ENCODE data around the gene FAM168A. TPM values are rescaled to one million over a fixed set of nuclear protein-coding genes. Genes with fewer than 3 reads are reported as not detected.

The FAM168A gene
- total RNA-seq, 1 donor: 28.2 TPM

DNA sequence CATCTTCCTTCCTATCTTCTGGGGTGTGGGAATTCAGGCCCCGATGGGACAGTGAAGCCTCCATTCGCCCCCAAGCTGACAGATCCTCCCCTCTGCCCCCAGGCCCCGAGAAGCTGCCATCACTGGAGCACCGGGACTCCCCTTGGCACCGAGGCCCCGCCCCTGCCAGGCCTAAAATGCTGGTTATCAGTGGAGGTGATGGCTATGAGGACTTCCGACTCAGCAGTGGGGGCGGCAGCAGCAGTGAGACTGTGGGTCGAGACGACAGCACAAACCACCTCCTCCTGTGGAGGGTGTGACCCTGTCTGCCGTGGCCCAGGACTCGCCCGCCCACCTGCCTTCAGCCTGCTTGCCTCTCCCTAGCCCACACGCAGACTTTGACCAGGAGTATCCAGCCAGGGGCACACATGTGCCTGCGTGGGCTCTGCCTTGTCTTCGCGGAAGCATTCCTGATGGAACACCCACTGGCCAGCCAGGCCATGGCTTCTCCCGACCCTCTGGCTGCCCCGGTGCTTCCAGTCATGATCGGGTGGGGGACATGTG, 230.4 kb downstream of the FAM168A start:
- Histone ChIP-seq H3K4me2 (ENCODE audit: insufficient read depth, low read length) (no peak overlapping the region), H3K79me2 (ENCODE audit: insufficient read depth, low read length) (peaks cover 3% of the 10 kb centered on the region), H3K4me3 (ENCODE audit: insufficient read depth, low read length) (no peak overlapping the region), H3K9me3 (ENCODE audit: low read depth, low read length) (no peaks in the 10 kb centered on the region), H2AFZ (ENCODE audit: low read length) (no peak overlapping the region), H4K20me1 (ENCODE audit: insufficient read depth, low read length) (peaks cover 3% of the 10 kb centered on the region), H3K4me1 (ENCODE audit: insufficient read depth, low read length) (peaks cover 5% of the 10 kb centered on the region), H3K27ac (ENCODE audit: low read depth, low read length) (no peak overlapping the region), H3K27me3 (ENCODE audit: insufficient read depth, low read length) (no peaks in the 10 kb centered on the region), H3K36me3 (ENCODE audit: insufficient read depth, low read length) (peaks cover 62% of the 10 kb centered on the region)
- TF ChIP-seq, protein P1, sequence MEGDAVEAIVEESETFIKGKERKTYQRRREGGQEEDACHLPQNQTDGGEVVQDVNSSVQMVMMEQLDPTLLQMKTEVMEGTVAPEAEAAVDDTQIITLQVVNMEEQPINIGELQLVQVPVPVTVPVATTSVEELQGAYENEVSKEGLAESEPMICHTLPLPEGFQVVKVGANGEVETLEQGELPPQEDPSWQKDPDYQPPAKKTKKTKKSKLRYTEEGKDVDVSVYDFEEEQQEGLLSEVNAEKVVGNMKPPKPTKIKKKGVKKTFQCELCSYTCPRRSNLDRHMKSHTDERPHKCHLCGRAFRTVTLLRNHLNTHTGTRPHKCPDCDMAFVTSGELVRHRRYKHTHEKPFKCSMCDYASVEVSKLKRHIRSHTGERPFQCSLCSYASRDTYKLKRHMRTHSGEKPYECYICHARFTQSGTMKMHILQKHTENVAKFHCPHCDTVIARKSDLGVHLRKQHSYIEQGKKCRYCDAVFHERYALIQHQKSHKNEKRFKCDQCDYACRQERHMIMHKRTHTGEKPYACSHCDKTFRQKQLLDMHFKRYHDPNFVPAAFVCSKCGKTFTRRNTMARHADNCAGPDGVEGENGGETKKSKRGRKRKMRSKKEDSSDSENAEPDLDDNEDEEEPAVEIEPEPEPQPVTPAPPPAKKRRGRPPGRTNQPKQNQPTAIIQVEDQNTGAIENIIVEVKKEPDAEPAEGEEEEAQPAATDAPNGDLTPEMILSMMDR (IDR thresholded peaks at IDR 0.05; ENCODE audit: extremely low read depth, low read depth, low read length): no peak
- DNase-seq (ENCODE audit: insufficient read length, low spot score, missing footprints): no peak

DNA sequence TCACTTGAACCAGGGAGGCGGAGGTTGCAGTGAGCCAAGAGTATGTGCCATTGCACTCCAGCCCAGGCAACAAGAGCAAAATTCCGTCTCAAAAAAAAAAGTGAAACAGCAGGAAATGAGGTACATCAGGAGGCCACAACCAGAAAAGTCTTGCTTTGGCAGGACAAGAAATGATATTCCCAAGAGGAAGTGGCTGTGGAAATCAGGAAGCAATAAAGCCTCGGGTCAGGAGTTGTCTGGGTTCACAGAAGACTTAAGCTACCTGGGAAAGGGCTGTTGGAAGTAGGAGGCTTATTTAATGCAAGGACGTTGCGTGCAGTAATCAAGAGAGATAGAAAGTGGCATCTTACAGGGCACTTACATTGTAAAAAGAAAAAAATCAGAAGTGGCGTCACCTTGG, 231.0 kb downstream of the FAM168A start:
- no peak overlapping the region for H3K4me2 ChIP-seq (ENCODE audit: insufficient read depth, low read length)
- DNase-seq (ENCODE audit: insufficient read length, low spot score, missing footprints): no peak
- no peak overlapping the region for H3K4me3 ChIP-seq (ENCODE audit: insufficient read depth, low read length)
- H3K36me3 ChIP-seq (ENCODE audit: insufficient read depth, low read length): peaks cover 68% of the 10 kb centered on the region
- no peak overlapping the region for H2AFZ ChIP-seq (ENCODE audit: low read length)
- TF ChIP-seq, protein P1 (IDR thresholded peaks at IDR 0.05; ENCODE audit: extremely low read depth, low read depth, low read length): no peak
- peaks cover 3% of the 10 kb centered on the region for H3K79me2 ChIP-seq (ENCODE audit: insufficient read depth, low read length)
- no peak overlapping the region for H3K27ac ChIP-seq (ENCODE audit: low read depth, low read length)
- no peaks in the 10 kb centered on the region for H3K4me1 ChIP-seq (ENCODE audit: insufficient read depth, low read length)
- H3K9me3 ChIP-seq (ENCODE audit: low read depth, low read length): no peaks in the 10 kb centered on the region
- no peaks in the 10 kb centered on the region for H3K27me3 ChIP-seq (ENCODE audit: insufficient read depth, low read length)
- H4K20me1 ChIP-seq (ENCODE audit: insufficient read depth, low read length): peaks cover 3% of the 10 kb centered on the region

DNA sequence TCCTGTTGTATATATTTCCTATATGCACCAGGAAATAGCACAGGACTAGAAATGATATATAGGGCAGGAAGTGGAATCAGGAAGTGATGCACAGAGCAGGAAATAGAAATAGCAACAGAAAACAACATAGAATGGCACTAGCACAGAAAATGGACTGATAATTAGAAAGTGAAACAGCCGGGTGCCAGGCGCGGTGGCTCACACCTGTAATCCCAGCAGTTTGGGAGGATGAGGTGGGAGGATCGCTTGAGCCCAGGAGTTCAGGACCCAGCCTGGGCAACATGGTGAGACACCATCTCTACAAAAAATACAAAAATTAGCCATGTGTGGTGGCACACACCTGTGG, 231.7 kb downstream of the FAM168A start:
- Histone ChIP-seq H3K4me2 (ENCODE audit: insufficient read depth, low read length) (no peak overlapping the region), H3K9me3 (ENCODE audit: low read depth, low read length) (no peaks in the 10 kb centered on the region), H3K4me3 (ENCODE audit: insufficient read depth, low read length) (no peak overlapping the region), H3K27me3 (ENCODE audit: insufficient read depth, low read length) (no peaks in the 10 kb centered on the region), H3K79me2 (ENCODE audit: insufficient read depth, low read length) (peaks cover 3% of the 10 kb centered on the region), H4K20me1 (ENCODE audit: insufficient read depth, low read length) (peaks cover 3% of the 10 kb centered on the region), H3K4me1 (ENCODE audit: insufficient read depth, low read length) (no peaks in the 10 kb centered on the region), H3K36me3 (ENCODE audit: insufficient read depth, low read length) (peaks cover 76% of the 10 kb centered on the region), H2AFZ (ENCODE audit: low read length) (no peak overlapping the region), H3K27ac (ENCODE audit: low read depth, low read length) (no peak overlapping the region)
- TF ChIP-seq, protein P1 (IDR thresholded peaks at IDR 0.05; ENCODE audit: extremely low read depth, low read depth, low read length): no peak
- DNase-seq (ENCODE audit: insufficient read length, low spot score, missing footprints): no peak

DNA sequence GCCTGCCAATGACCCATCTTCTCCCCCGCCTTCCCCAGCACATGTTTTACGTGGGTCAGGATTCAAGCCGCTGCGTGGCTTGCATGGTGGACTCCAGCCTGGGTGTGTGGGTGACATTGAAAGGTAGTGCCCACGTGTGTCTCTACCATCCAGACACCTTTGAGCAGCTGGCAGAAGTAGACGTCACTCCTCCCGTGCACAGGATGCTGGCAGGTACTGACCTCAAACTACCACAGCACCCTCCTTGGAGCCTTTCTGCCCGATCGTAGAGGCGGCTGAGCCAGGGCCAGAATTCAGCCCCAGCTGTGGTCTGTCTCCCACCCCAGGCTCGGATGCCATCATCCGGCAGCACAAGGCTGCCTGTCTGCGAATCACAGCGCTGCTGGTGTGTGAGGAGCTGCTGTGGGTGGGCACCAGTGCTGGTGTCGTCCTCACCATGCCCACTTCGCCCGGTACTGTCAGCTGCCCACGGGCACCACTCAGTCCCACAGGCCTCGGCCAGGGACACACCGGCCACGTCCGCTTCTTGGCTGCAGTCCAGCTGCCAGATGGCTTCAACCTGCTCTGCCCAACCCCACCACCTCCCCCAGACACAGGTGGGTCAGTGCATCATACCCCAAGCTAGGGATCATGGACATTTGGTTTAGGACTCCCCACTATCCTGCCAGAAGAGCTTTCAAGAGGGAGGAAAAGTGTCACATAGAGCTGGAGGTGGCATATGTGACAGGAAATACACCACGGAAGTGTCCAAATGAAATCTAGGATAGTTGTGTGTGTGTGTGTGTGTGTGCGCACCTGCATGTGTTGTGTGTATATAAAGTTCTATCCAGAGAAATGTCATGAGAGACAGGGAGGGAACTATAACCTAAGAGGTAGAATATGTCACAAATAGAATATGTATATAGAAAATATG, 232.3 kb downstream of the FAM168A start:
- H3K4me1 ChIP-seq (ENCODE audit: insufficient read depth, low read length): no peaks in the 10 kb centered on the region
- no peak for DNase-seq (ENCODE audit: insufficient read length, low spot score, missing footprints)
- no peaks in the 10 kb centered on the region for H3K9me3 ChIP-seq (ENCODE audit: low read depth, low read length)
- H3K27ac ChIP-seq (ENCODE audit: low read depth, low read length): no peak overlapping the region
- no peaks in the 10 kb centered on the region for H3K27me3 ChIP-seq (ENCODE audit: insufficient read depth, low read length)
- peaks cover 3% of the 10 kb centered on the region for H4K20me1 ChIP-seq (ENCODE audit: insufficient read depth, low read length)
- no peak overlapping the region for H3K4me2 ChIP-seq (ENCODE audit: insufficient read depth, low read length)
- H2AFZ ChIP-seq (ENCODE audit: low read length): no peak overlapping the region
- no peak overlapping the region for H3K4me3 ChIP-seq (ENCODE audit: insufficient read depth, low read length)
- peaks cover 5% of the 10 kb centered on the region for H3K79me2 ChIP-seq (ENCODE audit: insufficient read depth, low read length)
- H3K36me3 ChIP-seq (ENCODE audit: insufficient read depth, low read length): peaks cover 82% of the 10 kb centered on the region
- TF ChIP-seq, protein P1 (IDR thresholded peaks at IDR 0.05; ENCODE audit: extremely low read depth, low read depth, low read length): no peak

All from osteoblast (primary cell).